GM19099 (cell line): ENCODE measurements around the gene KCNS3.

Experiments
- POLR2A ChIP-seq: IDR thresholded peaks from 3 replicates; pipeline ENCODE4 v1.6.1; 2011; ENCODE audit warnings: low read depth; ENCODE audit not compliant: insufficient read length; ENCODE audit errors: extremely low read depth

The KCNS3 gene

GRCh38 chr2:17911491-17912260, 33.2 kb downstream of the KCNS3 start:
- no peak for TF ChIP-seq POLR2A

- no peak for TF ChIP-seq POLR2A
Measured at GRCh38 chr2:17912266-17912691, 33.8 kb downstream of the KCNS3 start.

- TF ChIP-seq POLR2A, result no peak
Measured at GRCh38 chr2:17915099-17915498, 36.6 kb downstream of the KCNS3 start.

GRCh38 chr2:17915811-17916518, 37.5 kb downstream of the KCNS3 start:
- no peak for TF ChIP-seq POLR2A

GRCh38 chr2:17916584-17916983, 38.1 kb downstream of the KCNS3 start:
- TF ChIP-seq POLR2A, result no peak

- no peak for TF ChIP-seq POLR2A
Measured at GRCh38 chr2:17918789-17919188, 40.3 kb downstream of the KCNS3 start.

GRCh38 chr2:17930773-17931172, 52.3 kb downstream of the KCNS3 start:
- no peak for TF ChIP-seq POLR2A

GRCh38 chr2:17933256-17933655, 54.8 kb downstream of the KCNS3 start:
- TF ChIP-seq POLR2A, result no peak

GRCh38 chr2:17934721-17935120, 56.3 kb downstream of the KCNS3 start:
- TF ChIP-seq POLR2A, result no peak

GRCh38 chr2:17935242-17935885, 56.9 kb downstream of the KCNS3 start:
- TF ChIP-seq POLR2A, result no peak

- no peak for TF ChIP-seq POLR2A
Measured at GRCh38 chr2:17936599-17936998, 58.1 kb downstream of the KCNS3 start.

- TF ChIP-seq POLR2A, result no peak
Measured at GRCh38 chr2:17940091-17940630, 61.7 kb downstream of the KCNS3 start.

GRCh38 chr2:17943444-17943843, 65.0 kb downstream of the KCNS3 start:
- TF ChIP-seq POLR2A, result no peak

- no peak for TF ChIP-seq POLR2A
Measured at GRCh38 chr2:17947113-17947512, 68.6 kb downstream of the KCNS3 start.

GRCh38 chr2:17950006-17950405, 71.5 kb downstream of the KCNS3 start:
- TF ChIP-seq POLR2A, result no peak

GRCh38 chr2:17951563-17951962, 73.1 kb downstream of the KCNS3 start:
- no peak for TF ChIP-seq POLR2A

- TF ChIP-seq POLR2A, result no peak
Measured at GRCh38 chr2:17958466-17959092, 80.1 kb downstream of the KCNS3 start.
